Measurements from ENCODE around the gene ZNF692. TPM values are rescaled to one million over a fixed set of nuclear protein-coding genes. Genes with fewer than 3 reads are reported as not detected.

ZNF692 gene
- total and polyA plus RNA-seq, 2 of the 13 experiments (the other 11 are each of a cell fraction or from before 2014, with no cell fraction given): 27.3 to 45.8 TPM

GRCh38 chr1:248825909-248826760 is 32.8 kb downstream of the ZNF692 start, which contains the start of gene SH3BP5L (continued):
- TF ChIP-seq ZNF275 (CRISPR knock-in tag; IDR thresholded peaks at IDR 0.05; ENCODE audit: borderline replicate concordance): peak; percentile 71
- peak; percentile 83 for TF ChIP-seq GATAD1 (CRISPR knock-in tag; IDR thresholded peaks at IDR 0.05)
- peak; percentile 85; the same call in 1 of the 2 replicates for TF ChIP-seq KDM5A (IDR thresholded peaks at IDR 0.05; ENCODE audit: borderline replicate concordance, low read length)

DNA sequence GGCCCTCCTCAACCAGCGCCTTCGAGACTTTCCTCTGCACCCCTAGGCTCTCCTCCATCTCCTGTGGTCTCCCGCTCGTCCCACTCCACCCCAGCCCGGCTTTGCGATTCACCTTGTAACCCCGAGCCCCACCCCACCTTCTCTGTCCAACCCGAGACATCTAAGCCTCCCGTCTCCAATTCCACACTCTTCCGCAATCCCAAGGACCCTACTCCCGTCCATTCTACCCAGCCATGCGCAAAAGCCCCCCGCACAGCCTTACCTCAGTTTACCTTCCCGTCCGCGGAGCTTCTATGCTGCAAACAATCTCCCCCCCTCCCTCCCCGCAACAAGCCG is 33.3 kb downstream of the ZNF692 start:
- peak overlapping the region; percentile 96 for H3K4me2 ChIP-seq (ENCODE audit: low read depth, low read length)
- BruUV-seq (replicated peaks): no TSS peak
- H3K36me3 ChIP-seq (replicated peaks in 1 of 2; ENCODE audit: control insufficient read depth in 1 of 2, insufficient read depth in 2 of 2, low read length in 2 of 2): peaks cover 0 to 22% of the 10 kb centered on the region in 2 experiments; a peak in 4 of 5 replicates
- ATAC-seq (peak; percentile 11), DNase-seq (ENCODE audit: low spot score) (no peak), FAIRE-seq (no peak)
- intact Hi-C loops (cut with micrococcal nuclease; ENCODE audit: unreplicated experiment) (loop anchor here (2.0 kb wide), 1 partner anchor 47 kb away; no protein-coding TSS in a partner anchor), in situ Hi-C loops (cut with HindIII; ENCODE audit: extremely low pct_ligation_motif_present, low pct_unique_long_range_greater_than_20kb) (no loop called here)
- H3K79me2 ChIP-seq (ENCODE audit: insufficient read depth, low read length): peaks cover 37% of the 10 kb centered on the region
- H3K27ac ChIP-seq (ENCODE audit: extremely low read length, insufficient read depth, low read length): peak overlapping the region; percentile 99
- H3K4me3 ChIP-seq (replicated peaks in 1 of 3; ENCODE audit: insufficient read depth in 1 of 3, low read depth in 2 of 3, low read length in 3 of 3): peak overlapping the region; percentile 71 to 92 (median 81)
- peaks cover 75% of the 10 kb centered on the region for H3K4me1 ChIP-seq (ENCODE audit: insufficient read depth, low read length)
- no peaks in the 10 kb centered on the region for H4K20me1 ChIP-seq (ENCODE audit: insufficient read depth, low read length)
- peak overlapping the region; percentile 94 for H3K9ac ChIP-seq (ENCODE audit: insufficient read depth, low read depth, low read length)
- 2% methylated on average over 18 of the region's 18 CpGs for WGBS (ENCODE audit: low lambda C conversion rate)
- H3K9me3 ChIP-seq (ENCODE audit: low read length): no peaks in the 10 kb centered on the region
- ChIA-PET CTCF (ENCODE audit: low intra/inter-chr PET ratio, low total read pairs) (no interaction called here), POLR2A (interaction anchor here (0.9 to 5.6 kb wide), 7 partner anchors 13 to 80 kb away, joined by 3 to 108 read pairs (median 7); partner anchors contain the start of genes PGBD2, ZNF672 and ZNF692)
- H2AFZ ChIP-seq (ENCODE audit: low read length): peak overlapping the region; percentile 96
- H3K27me3 ChIP-seq (ENCODE audit: control insufficient read depth in 1 of 2, insufficient read depth in 2 of 2, low read length in 2 of 2): no peaks in the 10 kb centered on the region; a peak in 1 of 5 replicates
- TF ChIP-seq, protein P1, sequence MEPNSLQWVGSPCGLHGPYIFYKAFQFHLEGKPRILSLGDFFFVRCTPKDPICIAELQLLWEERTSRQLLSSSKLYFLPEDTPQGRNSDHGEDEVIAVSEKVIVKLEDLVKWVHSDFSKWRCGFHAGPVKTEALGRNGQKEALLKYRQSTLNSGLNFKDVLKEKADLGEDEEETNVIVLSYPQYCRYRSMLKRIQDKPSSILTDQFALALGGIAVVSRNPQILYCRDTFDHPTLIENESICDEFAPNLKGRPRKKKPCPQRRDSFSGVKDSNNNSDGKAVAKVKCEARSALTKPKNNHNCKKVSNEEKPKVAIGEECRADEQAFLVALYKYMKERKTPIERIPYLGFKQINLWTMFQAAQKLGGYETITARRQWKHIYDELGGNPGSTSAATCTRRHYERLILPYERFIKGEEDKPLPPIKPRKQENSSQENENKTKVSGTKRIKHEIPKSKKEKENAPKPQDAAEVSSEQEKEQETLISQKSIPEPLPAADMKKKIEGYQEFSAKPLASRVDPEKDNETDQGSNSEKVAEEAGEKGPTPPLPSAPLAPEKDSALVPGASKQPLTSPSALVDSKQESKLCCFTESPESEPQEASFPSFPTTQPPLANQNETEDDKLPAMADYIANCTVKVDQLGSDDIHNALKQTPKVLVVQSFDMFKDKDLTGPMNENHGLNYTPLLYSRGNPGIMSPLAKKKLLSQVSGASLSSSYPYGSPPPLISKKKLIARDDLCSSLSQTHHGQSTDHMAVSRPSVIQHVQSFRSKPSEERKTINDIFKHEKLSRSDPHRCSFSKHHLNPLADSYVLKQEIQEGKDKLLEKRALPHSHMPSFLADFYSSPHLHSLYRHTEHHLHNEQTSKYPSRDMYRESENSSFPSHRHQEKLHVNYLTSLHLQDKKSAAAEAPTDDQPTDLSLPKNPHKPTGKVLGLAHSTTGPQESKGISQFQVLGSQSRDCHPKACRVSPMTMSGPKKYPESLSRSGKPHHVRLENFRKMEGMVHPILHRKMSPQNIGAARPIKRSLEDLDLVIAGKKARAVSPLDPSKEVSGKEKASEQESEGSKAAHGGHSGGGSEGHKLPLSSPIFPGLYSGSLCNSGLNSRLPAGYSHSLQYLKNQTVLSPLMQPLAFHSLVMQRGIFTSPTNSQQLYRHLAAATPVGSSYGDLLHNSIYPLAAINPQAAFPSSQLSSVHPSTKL (CRISPR knock-in tag; IDR thresholded peaks at IDR 0.05): no peak
- TF ChIP-seq, protein P2, sequence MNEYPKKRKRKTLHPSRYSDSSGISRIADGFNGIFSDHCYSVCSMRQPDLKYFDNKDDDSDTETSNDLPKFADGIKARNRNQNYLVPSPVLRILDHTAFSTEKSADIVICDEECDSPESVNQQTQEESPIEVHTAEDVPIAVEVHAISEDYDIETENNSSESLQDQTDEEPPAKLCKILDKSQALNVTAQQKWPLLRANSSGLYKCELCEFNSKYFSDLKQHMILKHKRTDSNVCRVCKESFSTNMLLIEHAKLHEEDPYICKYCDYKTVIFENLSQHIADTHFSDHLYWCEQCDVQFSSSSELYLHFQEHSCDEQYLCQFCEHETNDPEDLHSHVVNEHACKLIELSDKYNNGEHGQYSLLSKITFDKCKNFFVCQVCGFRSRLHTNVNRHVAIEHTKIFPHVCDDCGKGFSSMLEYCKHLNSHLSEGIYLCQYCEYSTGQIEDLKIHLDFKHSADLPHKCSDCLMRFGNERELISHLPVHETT (CRISPR knock-in tag; conservative IDR thresholded peaks at IDR 0.05): no peak
- TF ChIP-seq SNAPC2 (CRISPR knock-in tag; IDR thresholded peaks at IDR 0.05) (no peak), ZNF572 (CRISPR knock-in tag; IDR thresholded peaks at IDR 0.05) (0 out of 2 replicates have a peak, but pooled peaks have one; percentile 45), KLF13 (CRISPR knock-in tag; IDR thresholded peaks at IDR 0.05) (no peak), FOXO1 (CRISPR knock-in tag; IDR thresholded peaks at IDR 0.05) (0 out of 2 replicates have a peak, but pooled peaks have one; percentile 29), FOXK2 (IDR thresholded peaks at IDR 0.05) (peak; percentile 36; the same call in 1 of the 2 replicates), ZNF891 (CRISPR knock-in tag; IDR thresholded peaks at IDR 0.05) (no peak), FOXK1 (CRISPR knock-in tag; IDR thresholded peaks at IDR 0.05; ENCODE audit: borderline replicate concordance, low read depth) (0 out of 2 replicates have a peak, but pooled peaks have one; percentile 7), SIX4 (CRISPR knock-in tag; IDR thresholded peaks at IDR 0.05) (no peak), TOE1 (CRISPR knock-in tag; IDR thresholded peaks at IDR 0.05) (no peak), EP300 (IDR thresholded peaks at IDR 0.05; ENCODE audit: low read depth in 2 of 2, low read length in 2 of 2) (no peak), EP300 (CRISPR knock-in tag; IDR thresholded peaks at IDR 0.05; ENCODE audit: borderline replicate concordance) (0 out of 2 replicates have a peak, but pooled peaks have one; percentile 19)

Measured in HepG2 (cell line).